ENCODE measurements around the gene WDR46.

DNA sequence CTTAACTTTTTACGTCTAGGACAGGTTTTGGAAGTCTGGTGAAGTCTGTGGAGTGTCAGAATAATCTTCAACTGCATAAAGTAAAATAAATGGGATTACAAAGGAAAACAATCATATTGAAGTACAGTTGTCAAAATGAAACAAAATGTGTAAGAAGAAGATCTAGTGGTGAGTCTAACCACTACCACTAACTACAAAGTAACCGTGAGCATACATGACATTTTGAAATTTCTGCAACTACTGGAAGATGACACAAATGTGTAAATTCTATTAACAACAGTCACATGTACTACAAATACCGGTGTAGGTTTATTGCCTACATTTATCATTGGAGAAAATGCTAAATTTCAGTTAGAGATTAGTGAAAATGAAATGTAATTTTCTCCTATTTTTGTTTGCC, 47.1 kb downstream of the WDR46 start:
- TF ChIP-seq POLR2A (IDR thresholded peaks at IDR 0.05) (no peak), EP300 (IDR thresholded peaks at IDR 0.05) (no peak)
- TF ChIP-seq, protein P1, sequence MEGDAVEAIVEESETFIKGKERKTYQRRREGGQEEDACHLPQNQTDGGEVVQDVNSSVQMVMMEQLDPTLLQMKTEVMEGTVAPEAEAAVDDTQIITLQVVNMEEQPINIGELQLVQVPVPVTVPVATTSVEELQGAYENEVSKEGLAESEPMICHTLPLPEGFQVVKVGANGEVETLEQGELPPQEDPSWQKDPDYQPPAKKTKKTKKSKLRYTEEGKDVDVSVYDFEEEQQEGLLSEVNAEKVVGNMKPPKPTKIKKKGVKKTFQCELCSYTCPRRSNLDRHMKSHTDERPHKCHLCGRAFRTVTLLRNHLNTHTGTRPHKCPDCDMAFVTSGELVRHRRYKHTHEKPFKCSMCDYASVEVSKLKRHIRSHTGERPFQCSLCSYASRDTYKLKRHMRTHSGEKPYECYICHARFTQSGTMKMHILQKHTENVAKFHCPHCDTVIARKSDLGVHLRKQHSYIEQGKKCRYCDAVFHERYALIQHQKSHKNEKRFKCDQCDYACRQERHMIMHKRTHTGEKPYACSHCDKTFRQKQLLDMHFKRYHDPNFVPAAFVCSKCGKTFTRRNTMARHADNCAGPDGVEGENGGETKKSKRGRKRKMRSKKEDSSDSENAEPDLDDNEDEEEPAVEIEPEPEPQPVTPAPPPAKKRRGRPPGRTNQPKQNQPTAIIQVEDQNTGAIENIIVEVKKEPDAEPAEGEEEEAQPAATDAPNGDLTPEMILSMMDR (IDR thresholded peaks at IDR 0.05): no peak

Measured in ovary (tissue), 3 donors.